Left ventricle myocardium inferior (tissue), 1 donor: ENCODE data around the gene TSC22D3. TPM values are rescaled to one million over a fixed set of nuclear protein-coding genes. Genes with fewer than 3 reads are reported as not detected.

Source experiments
- DNase-seq: peaks from one replicate; pipeline ENCODE4 v3.0.0-alpha.2; 2020
- H3K27ac ChIP-seq: fragments of 200-600 bp; replicated peaks from 2 replicates; pipeline ENCODE4 v1.8.0; 2021
- H3K27me3 ChIP-seq: fragments of 200-600 bp; 2 replicates; pipeline ENCODE4 v1.8.0; 2021; ENCODE audit warnings: low read depth
- H3K36me3 ChIP-seq: fragments of 200-600 bp; 2 replicates; pipeline ENCODE4 v1.8.0; 2021
- H3K4me1 ChIP-seq: fragments of 200-600 bp; 2 replicates; pipeline ENCODE4 v1.8.0; 2021
- H3K4me3 ChIP-seq: fragments of 200-600 bp; 2 replicates; pipeline ENCODE4 v1.8.0; 2021; ENCODE audit warnings: mild to moderate bottlenecking, moderate library complexity
- H3K9me3 ChIP-seq: fragments of 200-600 bp; replicated peaks from 2 replicates; pipeline ENCODE4 v1.8.0; 2021
- CTCF ChIP-seq: fragments of 200-600 bp; IDR thresholded peaks from 2 replicates; pipeline ENCODE4 v1.8.0; 2021; ENCODE audit warnings: antibody characterized with exemption, mild to moderate bottlenecking, borderline replicate concordance
- intact Hi-C: fragments of 100-400 bp; cut with micrococcal nuclease; formaldehyde crosslinking; loops from one replicate; pipeline ENCODE4 v1.11.0; 2022
- total RNA-seq: library from RNA; stranded (reverse); fragmentation: NEBNext Ultra II Directional; extraction: Animal tissue kit (Norgen Biotek cat#: 25700); gene quantifications from one replicate; pipeline ENCODE4 v1.2.1, GENCODE V29; 2021
- donor health status: DM: no; HTN: yes; CAD: no; lungs with severe emphysema.

TSC22D3 gene
- total RNA-seq, 1 donor from 2014 or later, result 58.9 TPM

GRCh38 chrX:107736781-107737531 is 38.6 kb downstream of the TSC22D3 start:
- DNase-seq, result no peak
- peak overlapping the region; percentile 80 for H3K27ac ChIP-seq
- no peaks in the 10 kb centered on the region for H3K36me3 ChIP-seq
- H3K4me1 ChIP-seq, result peaks cover 92% of the 10 kb centered on the region
- no peaks in the 10 kb centered on the region for H3K9me3 ChIP-seq
- no peak overlapping the region for H3K4me3 ChIP-seq
- no peak for TF ChIP-seq CTCF
- H3K27me3 ChIP-seq, result no peaks in the 10 kb centered on the region
- intact Hi-C loops, result no loop called here

- peak overlapping the region; percentile 80 for H3K27ac ChIP-seq
- DNase-seq, result no peak
- H3K36me3 ChIP-seq, result no peaks in the 10 kb centered on the region
- TF ChIP-seq CTCF, result no peak
- H3K4me3 ChIP-seq, result no peak overlapping the region
- H3K27me3 ChIP-seq, result no peaks in the 10 kb centered on the region
- H3K9me3 ChIP-seq, result no peaks in the 10 kb centered on the region
- intact Hi-C loops, result loop anchor here (5.0 kb wide), 1 partner anchor 33 kb away; no protein-coding TSS in a partner anchor
- peaks cover 91% of the 10 kb centered on the region for H3K4me1 ChIP-seq
Measured at GRCh38 chrX:107734646-107735045, 40.9 kb downstream of the TSC22D3 start.

- no peak for TF ChIP-seq CTCF
- Histone ChIP-seq H3K9me3 (no peaks in the 10 kb centered on the region), H3K4me1 (peaks cover 91% of the 10 kb centered on the region), H3K27me3 (no peaks in the 10 kb centered on the region), H3K36me3 (no peaks in the 10 kb centered on the region), H3K4me3 (no peak overlapping the region), H3K27ac (peak overlapping the region; percentile 80)
- intact Hi-C loops, result loop anchor here (5.0 kb wide), 1 partner anchor 34 kb away; no protein-coding TSS in a partner anchor
- DNase-seq, result no peak
Measured at GRCh38 chrX:107733686-107734085, 41.9 kb downstream of the TSC22D3 start.

- intact Hi-C loops, result loop anchor here (5.0 kb wide), 1 partner anchor 35 kb away; no protein-coding TSS in a partner anchor
- Histone ChIP-seq H3K36me3 (no peaks in the 10 kb centered on the region), H3K27me3 (no peaks in the 10 kb centered on the region), H3K9me3 (no peaks in the 10 kb centered on the region), H3K4me1 (peaks cover 91% of the 10 kb centered on the region), H3K4me3 (peak overlapping the region; percentile 6), H3K27ac (peak overlapping the region; percentile 80)
- TF ChIP-seq CTCF, result no peak
- peak; percentile 87 for DNase-seq
Measured at GRCh38 chrX:107731831-107732502, 43.6 kb downstream of the TSC22D3 start.

- Histone ChIP-seq H3K4me3 (peak overlapping the region; percentile 6), H3K4me1 (peaks cover 91% of the 10 kb centered on the region)
Measured at GRCh38 chrX:107730991-107731766, 44.4 kb downstream of the TSC22D3 start.

More at GRCh38 chrX:107730991-107731766, 44.4 kb downstream of the TSC22D3 start:
- no peak for TF ChIP-seq CTCF
- H3K36me3 ChIP-seq, result no peaks in the 10 kb centered on the region
- peak overlapping the region; percentile 80 for H3K27ac ChIP-seq
- no peaks in the 10 kb centered on the region for H3K9me3 ChIP-seq
- intact Hi-C loops, result loop anchor here (5.0 kb wide), 1 partner anchor 36 kb away; no protein-coding TSS in a partner anchor
- no peak for DNase-seq
- no peaks in the 10 kb centered on the region for H3K27me3 ChIP-seq
